OCI-LY3 (cell line): ENCODE data around the gene MRPL42.

ENCODE experiments used
- H2AFZ ChIP-seq: fragments of 200-600, 300-600 bp; shearing (Covaris generic); 2 replicates; pipeline ENCODE4 v1.6.0; 2014; ENCODE audit warnings: antibody characterized with exemption, low read depth, low read length
- H3K27ac ChIP-seq: fragments of 200-600, 300-600 bp; sonication (generic); 2 replicates; pipeline ENCODE4 v1.5.1; 2014; ENCODE audit warnings: mild to moderate bottlenecking, low read length, moderate library complexity, mixed read lengths
- H3K27me3 ChIP-seq: fragments of 200-600, 300-600 bp; sonication (generic); 2 replicates; pipeline ENCODE4 v1.6.1; 2014; ENCODE audit warnings: low read depth, low read length, mixed read lengths
- H3K36me3 ChIP-seq: fragments of 200-600, 300-600 bp; sonication (generic); replicated peaks from 2 replicates; pipeline ENCODE3; 2014; ENCODE audit warnings: low read depth, low read length, mixed read lengths
- H3K4me1 ChIP-seq: fragments of 300-600, 200-600 bp; sonication (generic); 2 replicates; pipeline ENCODE4 v1.6.1; 2014; ENCODE audit warnings: low read length, mixed read lengths
- H3K4me2 ChIP-seq: fragments of 200-600, 300-600 bp; sonication (generic); 2 replicates; pipeline ENCODE4 v1.6.1; 2014; ENCODE audit warnings: low read length, mixed read lengths
- H3K4me3 ChIP-seq: fragments of 300-600, 200-600 bp; sonication (generic); 2 replicates; pipeline ENCODE4 v1.5.1; 2014; ENCODE audit warnings: antibody characterized with exemption, mild to moderate bottlenecking, low read length, moderate library complexity
- H3K79me2 ChIP-seq: fragments of 300-600, 200-600 bp; shearing (Covaris generic); 2 replicates; pipeline ENCODE4 v1.6.1; 2014; ENCODE audit warnings: mild to moderate bottlenecking, low read length, mixed read lengths
- H3K9ac ChIP-seq: fragments of 300-600, 200-600 bp; shearing (Covaris generic); 2 replicates; pipeline ENCODE4 v1.6.0; 2014; ENCODE audit warnings: mild to moderate bottlenecking, low read length, moderate library complexity
- H3K9me3 ChIP-seq: fragments of 200-600, 300-600 bp; shearing (Covaris generic); 2 replicates; pipeline ENCODE4 v1.6.1; 2014; ENCODE audit warnings: low read length, mixed read lengths; ENCODE audit not compliant: insufficient read depth
- H4K20me1 ChIP-seq: fragments of 200-600, 300-600 bp; sonication (generic); 2 replicates; pipeline ENCODE4 v1.6.1; 2016; ENCODE audit warnings: low read length, mixed read lengths; ENCODE audit not compliant: insufficient read depth
- CTCF ChIP-seq: fragments of 200-600, 300-600 bp; sonication (generic); IDR thresholded peaks from 2 replicates; pipeline ENCODE4 v1.5.1; 2014; ENCODE audit warnings: antibody characterized with exemption, low read length, low read depth
- EZH2phosphoT487 ChIP-seq: fragments of 200-600 bp; shearing (Covaris generic); IDR thresholded peaks from 2 replicates; pipeline ENCODE4 v1.6.1; 2018; ENCODE audit warnings: antibody characterized with exemption, mixed run types, low read depth

The MRPL42 gene

GRCh38 chr12:93502802-93503623 is 35.7 kb downstream of the MRPL42 start:
- Histone ChIP-seq H3K27me3 (no peaks in the 10 kb centered on the region), H3K36me3 (peaks cover 18% of the 10 kb centered on the region), H3K4me3 (no peak overlapping the region), H3K9me3 (no peaks in the 10 kb centered on the region), H3K79me2 (no peaks in the 10 kb centered on the region), H3K9ac (no peak overlapping the region), H3K4me1 (no peaks in the 10 kb centered on the region), H3K4me2 (no peak overlapping the region), H2AFZ (no peak overlapping the region), H3K27ac (no peak overlapping the region), H4K20me1 (no peaks in the 10 kb centered on the region)
- TF ChIP-seq EZH2phosphoT487 (no peak), CTCF (peak; percentile 89)

- H3K4me2 ChIP-seq: no peak overlapping the region
- no peak overlapping the region for H3K27ac ChIP-seq
- H3K36me3 ChIP-seq: peaks cover 23% of the 10 kb centered on the region
- no peaks in the 10 kb centered on the region for H4K20me1 ChIP-seq
- H3K9me3 ChIP-seq: no peaks in the 10 kb centered on the region
- no peaks in the 10 kb centered on the region for H3K79me2 ChIP-seq
- H3K4me3 ChIP-seq: no peak overlapping the region
- no peaks in the 10 kb centered on the region for H3K27me3 ChIP-seq
- TF ChIP-seq CTCF (no peak), EZH2phosphoT487 (no peak)
- no peaks in the 10 kb centered on the region for H3K4me1 ChIP-seq
- no peak overlapping the region for H2AFZ ChIP-seq
- no peak overlapping the region for H3K9ac ChIP-seq
Measured at GRCh38 chr12:93507165-93507564, 39.9 kb downstream of the MRPL42 start.

- no peaks in the 10 kb centered on the region for H4K20me1 ChIP-seq
- no peak overlapping the region for H2AFZ ChIP-seq
- H3K36me3 ChIP-seq: peaks cover 22% of the 10 kb centered on the region
- no peak overlapping the region for H3K4me3 ChIP-seq
- no peaks in the 10 kb centered on the region for H3K27me3 ChIP-seq
- no peak for TF ChIP-seq EZH2phosphoT487
- TF ChIP-seq CTCF: no peak
- H3K9me3 ChIP-seq: no peaks in the 10 kb centered on the region
- no peaks in the 10 kb centered on the region for H3K4me1 ChIP-seq
- no peak overlapping the region for H3K4me2 ChIP-seq
- no peak overlapping the region for H3K27ac ChIP-seq
- H3K9ac ChIP-seq: no peak overlapping the region
- no peaks in the 10 kb centered on the region for H3K79me2 ChIP-seq
Measured at GRCh38 chr12:93509506-93509905, 42.2 kb downstream of the MRPL42 start.

- TF ChIP-seq CTCF (no peak), EZH2phosphoT487 (no peak)
- Histone ChIP-seq H3K27ac (no peak overlapping the region), H3K9me3 (no peaks in the 10 kb centered on the region), H3K27me3 (no peaks in the 10 kb centered on the region), H3K4me2 (no peak overlapping the region), H3K36me3 (peaks cover 4% of the 10 kb centered on the region), H3K4me1 (no peaks in the 10 kb centered on the region), H3K9ac (no peak overlapping the region), H3K79me2 (no peaks in the 10 kb centered on the region), H3K4me3 (no peak overlapping the region), H2AFZ (no peak overlapping the region), H4K20me1 (no peaks in the 10 kb centered on the region)
Measured at GRCh38 chr12:93514853-93515252, 47.5 kb downstream of the MRPL42 start.
